GM12801 (cell line): ENCODE measurements around the gene PDIK1L.

Experiments used
- CTCF ChIP-seq: IDR thresholded peaks from one replicate; pipeline ENCODE4 v1.5.1; 2011; ENCODE audit warnings: control low read depth; ENCODE audit not compliant: insufficient read length; ENCODE audit errors: extremely low read depth

PDIK1L gene

GRCh38 chr1:26169669-26170471, 58.2 kb downstream of the PDIK1L start, which contains the start of gene ZNF593:
Gene ZNF593 (plus strand): TSS chr1:26169908. CDS start chr1:26169984, 76 bp downstream.
- no peak for TF ChIP-seq CTCF

- TF ChIP-seq CTCF: no peak
These were observed 58.8 kb downstream of the PDIK1L start for GRCh38 chr1:26170472-26170821.

- no peak for TF ChIP-seq CTCF
These were observed 59.8 kb downstream of the PDIK1L start, which contains the start of gene ZNF593OS for GRCh38 chr1:26171084-26172072. Gene ZNF593OS (minus strand): TSS chr1:26171832. CDS start chr1:26171661, 171 bp downstream.
